GM21360 (cell line): ENCODE measurements around the gene LEP.

Experiments
- ATAC-seq: cut with Tn5 transposase; IDR thresholded peaks from one replicate; pipeline ENCODE4 v1.9.1; 2021; ENCODE audit warnings: mild to moderate bottlenecking, moderate library complexity; ENCODE audit not compliant: unreplicated experiment

Gene LEP

GRCh38 chr7:128240696-128241386 is at the start of gene LEP:
TSS of gene LEP (plus strand) at chr7:128241278. CDS start at chr7:128252019, 10,741 bp downstream.
- ATAC-seq = no peak

- ATAC-seq = no peak
Measured at GRCh38 chr7:128192497-128193142, 48.5 kb upstream of the LEP start.

GRCh38 chr7:128194533-128195282 is 46.4 kb upstream of the LEP start:
- ATAC-seq = no peak

GRCh38 chr7:128197589-128197988 is 43.5 kb upstream of the LEP start:
- no peak for ATAC-seq

GRCh38 chr7:128197989-128198580 is 43.0 kb upstream of the LEP start:
- ATAC-seq = no peak

- no peak for ATAC-seq
Measured at GRCh38 chr7:128200376-128200775, 40.7 kb upstream of the LEP start.

GRCh38 chr7:128201067-128201689 is 39.9 kb upstream of the LEP start:
- ATAC-seq = no peak

GRCh38 chr7:128201690-128202085 is 39.4 kb upstream of the LEP start:
- no peak for ATAC-seq

- no peak for ATAC-seq
Measured at GRCh38 chr7:128202287-128202957, 38.7 kb upstream of the LEP start.

GRCh38 chr7:128203047-128203491 is 38.0 kb upstream of the LEP start:
- ATAC-seq = no peak

- ATAC-seq = no peak
Measured at GRCh38 chr7:128203710-128204214, 37.3 kb upstream of the LEP start.

- ATAC-seq = no peak
Measured at GRCh38 chr7:128204455-128204854, 36.6 kb upstream of the LEP start.

- ATAC-seq = no peak
Measured at GRCh38 chr7:128205068-128205467, 36.0 kb upstream of the LEP start.

GRCh38 chr7:128206017-128206746 is 34.9 kb upstream of the LEP start:
- no peak for ATAC-seq

GRCh38 chr7:128206747-128207500 is 34.2 kb upstream of the LEP start:
- no peak for ATAC-seq

GRCh38 chr7:128207609-128208008 is 33.5 kb upstream of the LEP start:
- no peak for ATAC-seq

GRCh38 chr7:128209229-128210035 is 31.6 kb upstream of the LEP start:
- no peak for ATAC-seq

- no peak for ATAC-seq
Measured at GRCh38 chr7:128210036-128210347, 31.1 kb upstream of the LEP start.
